NCI-H2107 treated with DMSO at 0.1 percent for 48 hours (cell line): ENCODE results near the gene C1QTNF6.
"Not testable (repeated sequence)": the region's sequence is repeated elsewhere in the genome, so short reads cannot be mapped to it uniquely, and the experiment has no call there.

Experiments
- DNase-seq: peaks from one replicate; lab custom pipeline; 2025; ENCODE audit not compliant: unreplicated experiment; lab: John Stamatoyannopoulos, UW

Gene C1QTNF6

DNA sequence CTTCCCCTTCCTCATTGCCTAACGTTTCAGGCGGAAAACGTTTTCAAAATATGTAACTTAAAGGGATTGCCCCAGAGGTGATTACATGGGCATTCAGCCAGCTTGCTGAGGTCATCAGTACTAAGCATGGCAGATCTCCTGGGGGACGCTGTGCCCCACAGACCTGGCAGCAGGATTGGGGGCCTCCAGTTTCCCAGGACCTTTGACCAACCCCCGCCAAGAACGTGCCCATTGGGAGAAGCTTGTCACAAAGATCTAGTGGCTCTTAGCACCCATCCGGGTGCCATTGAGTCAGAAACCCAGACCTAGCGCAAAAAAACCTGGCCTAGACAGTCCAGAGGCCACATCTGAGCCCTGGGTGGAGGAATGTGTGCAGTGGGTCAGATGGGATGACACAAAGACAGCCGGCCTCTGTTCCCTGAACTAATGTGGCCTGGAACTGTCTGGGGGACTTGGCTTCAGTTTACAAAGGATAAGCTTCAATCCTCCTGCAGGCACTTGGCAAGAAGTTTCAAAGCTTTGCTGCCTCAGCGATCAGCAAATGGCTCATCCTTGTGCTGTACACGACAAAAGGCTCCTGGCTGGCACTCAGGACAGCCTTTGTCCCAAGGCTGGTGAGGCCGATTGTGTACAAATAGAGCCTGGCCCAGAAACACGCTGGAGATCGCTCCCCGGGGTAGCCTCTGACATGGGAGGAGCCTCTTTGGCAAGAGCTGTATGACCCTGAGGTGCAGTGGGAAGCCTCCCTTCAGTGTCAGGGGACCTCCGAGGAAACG lies 9.5 kb downstream of the C1QTNF6 start:
- DNase-seq = no peak

DNA sequence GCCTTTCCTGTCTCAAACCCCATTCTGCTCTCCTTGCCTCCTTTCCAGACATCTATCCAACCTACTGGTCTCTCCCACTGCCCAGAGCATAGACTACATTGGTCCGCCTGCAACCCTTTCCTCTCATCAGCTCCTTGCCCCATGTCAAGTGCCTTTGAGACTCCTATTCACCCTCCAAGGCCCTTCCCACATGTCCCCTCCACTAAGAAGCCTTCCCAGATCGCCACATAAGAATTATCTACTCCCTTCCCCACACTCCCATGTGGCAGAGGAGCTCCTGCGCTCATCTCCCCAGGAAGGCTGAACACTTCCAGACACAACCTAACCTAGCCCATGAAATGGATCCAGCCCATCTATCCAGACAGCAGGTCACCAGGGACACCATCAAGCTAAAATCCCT lies 10.3 kb downstream of the C1QTNF6 start:
- no peak for DNase-seq

DNA sequence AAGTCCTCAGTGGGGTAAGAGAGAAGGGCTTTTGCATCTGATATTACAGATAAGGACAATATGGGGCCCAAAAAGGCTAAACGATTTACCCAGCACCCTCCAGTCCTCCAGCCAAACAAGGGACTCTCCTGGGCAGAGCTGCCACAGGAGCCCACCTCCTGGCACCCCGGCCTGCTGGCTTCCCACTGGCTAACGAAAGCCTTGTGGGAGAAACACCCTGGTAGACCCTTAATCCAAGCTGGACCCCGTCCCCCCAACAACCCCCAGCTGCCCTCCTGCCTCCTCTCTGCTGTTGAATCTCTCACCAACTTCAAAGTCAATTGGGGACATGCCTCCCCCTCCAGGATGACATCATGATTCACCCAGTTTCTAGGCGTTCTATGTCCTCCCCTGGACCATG lies 10.8 kb downstream of the C1QTNF6 start:
- DNase-seq = no peak

DNA sequence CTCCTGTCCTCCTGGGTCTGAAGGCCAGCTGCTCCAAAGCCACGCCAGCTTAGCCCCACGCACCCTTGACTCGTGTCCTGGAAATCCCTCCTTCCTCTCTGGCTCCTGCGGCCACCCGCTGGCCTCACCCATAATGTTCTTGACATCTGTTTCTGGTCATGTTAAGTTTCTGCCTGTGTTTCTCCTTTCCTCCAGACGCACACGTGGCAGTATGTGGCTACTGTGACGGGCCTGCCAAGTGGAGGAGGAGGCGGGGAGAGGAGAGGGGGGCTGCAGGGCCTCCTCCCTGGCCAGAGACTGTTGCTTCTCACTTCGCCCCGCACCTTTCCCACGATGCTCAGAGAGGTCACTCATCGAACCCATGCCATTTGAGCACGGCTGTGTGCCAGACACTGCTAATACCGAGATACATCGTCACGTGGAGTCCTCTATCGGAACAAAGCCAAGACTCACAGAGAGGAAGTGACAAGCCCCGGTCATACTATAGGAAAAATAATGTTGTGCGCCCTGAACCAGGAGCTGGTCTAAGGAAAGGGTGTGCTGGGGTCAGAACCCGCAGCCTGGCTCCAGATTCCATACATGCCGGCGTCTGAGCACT lies 11.5 kb downstream of the C1QTNF6 start:
- DNase-seq = no peak

DNA sequence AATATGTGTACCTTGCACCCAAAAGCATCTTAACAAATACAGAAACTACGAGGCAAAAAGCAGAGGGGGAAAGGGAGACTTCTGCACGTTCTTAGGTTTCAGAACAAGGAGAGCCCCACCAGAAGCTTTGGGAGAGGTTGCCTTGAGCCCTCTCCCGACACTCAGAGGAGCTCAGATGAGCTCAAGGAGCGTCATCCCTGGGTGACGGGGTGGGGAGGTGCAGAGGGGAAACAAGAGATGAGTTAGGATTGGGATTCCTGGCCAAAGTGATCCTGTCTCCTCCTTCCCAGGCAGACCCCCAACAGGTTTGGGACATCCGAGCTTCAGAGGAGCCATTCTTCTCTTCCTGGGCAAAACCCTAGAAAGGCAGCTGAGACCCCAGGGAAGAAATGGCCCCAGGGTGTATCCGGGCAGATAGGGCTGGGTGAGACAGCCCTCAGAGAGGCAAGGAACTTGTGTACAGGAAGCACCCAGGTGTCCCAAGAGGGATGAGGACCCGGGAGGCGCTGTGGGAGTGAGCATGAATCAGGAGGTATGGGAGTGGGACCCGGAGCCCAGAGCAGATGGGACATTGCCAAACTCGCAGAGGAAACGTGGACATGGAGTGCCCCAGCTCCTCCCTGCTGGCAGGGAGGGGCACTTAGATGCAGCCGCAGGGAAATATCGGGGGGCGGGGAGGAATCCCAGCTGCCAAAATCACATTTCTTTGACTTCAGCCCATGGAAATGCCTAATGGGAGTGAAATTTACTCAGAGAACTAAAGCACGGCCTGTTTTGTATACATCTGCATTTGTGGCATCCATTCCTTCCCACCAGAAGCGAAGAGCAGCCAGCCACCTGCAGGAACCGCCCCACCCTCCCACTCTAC lies 12.4 kb downstream of the C1QTNF6 start:
- DNase-seq = no peak

DNA sequence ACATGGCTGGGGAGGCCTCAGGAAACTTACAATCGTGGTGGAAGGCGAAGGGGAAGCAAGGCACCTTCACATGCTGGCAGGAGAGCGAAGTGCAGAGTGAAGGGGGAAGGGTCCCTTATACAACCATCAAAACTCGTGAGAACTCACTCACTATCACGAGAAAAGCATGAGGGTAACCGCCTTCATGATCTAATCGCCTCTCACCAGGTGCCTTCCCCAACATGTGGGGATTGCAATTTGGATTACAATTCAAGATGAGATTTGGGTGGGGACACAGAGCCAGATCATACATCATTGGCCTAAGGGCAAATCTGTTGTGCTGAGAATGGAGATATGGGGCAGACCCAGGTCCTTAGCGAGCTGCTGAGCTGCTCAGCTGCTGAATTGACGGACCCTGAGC lies 13.1 kb downstream of the C1QTNF6 start:
- DNase-seq = no peak

DNA sequence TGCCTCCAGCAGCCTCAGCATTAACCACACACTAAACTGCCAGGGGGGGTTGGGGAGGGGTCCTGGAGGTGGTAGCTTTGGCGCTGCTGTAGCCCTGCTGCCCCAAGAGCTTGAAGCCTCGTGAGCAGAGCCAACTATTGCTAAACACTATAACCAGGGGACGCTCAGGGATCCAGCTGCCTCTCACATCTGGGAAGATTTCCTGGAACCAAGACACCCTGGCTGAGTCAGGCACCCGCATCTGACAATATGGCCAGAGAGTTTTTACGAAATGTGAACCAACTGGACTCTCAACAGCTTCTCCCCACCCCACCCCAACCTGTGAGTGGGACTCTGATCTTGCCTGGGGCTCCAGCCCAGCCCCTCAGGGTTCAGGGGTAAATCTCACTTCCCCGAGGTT lies 14.3 kb downstream of the C1QTNF6 start:
- DNase-seq = no peak

DNA sequence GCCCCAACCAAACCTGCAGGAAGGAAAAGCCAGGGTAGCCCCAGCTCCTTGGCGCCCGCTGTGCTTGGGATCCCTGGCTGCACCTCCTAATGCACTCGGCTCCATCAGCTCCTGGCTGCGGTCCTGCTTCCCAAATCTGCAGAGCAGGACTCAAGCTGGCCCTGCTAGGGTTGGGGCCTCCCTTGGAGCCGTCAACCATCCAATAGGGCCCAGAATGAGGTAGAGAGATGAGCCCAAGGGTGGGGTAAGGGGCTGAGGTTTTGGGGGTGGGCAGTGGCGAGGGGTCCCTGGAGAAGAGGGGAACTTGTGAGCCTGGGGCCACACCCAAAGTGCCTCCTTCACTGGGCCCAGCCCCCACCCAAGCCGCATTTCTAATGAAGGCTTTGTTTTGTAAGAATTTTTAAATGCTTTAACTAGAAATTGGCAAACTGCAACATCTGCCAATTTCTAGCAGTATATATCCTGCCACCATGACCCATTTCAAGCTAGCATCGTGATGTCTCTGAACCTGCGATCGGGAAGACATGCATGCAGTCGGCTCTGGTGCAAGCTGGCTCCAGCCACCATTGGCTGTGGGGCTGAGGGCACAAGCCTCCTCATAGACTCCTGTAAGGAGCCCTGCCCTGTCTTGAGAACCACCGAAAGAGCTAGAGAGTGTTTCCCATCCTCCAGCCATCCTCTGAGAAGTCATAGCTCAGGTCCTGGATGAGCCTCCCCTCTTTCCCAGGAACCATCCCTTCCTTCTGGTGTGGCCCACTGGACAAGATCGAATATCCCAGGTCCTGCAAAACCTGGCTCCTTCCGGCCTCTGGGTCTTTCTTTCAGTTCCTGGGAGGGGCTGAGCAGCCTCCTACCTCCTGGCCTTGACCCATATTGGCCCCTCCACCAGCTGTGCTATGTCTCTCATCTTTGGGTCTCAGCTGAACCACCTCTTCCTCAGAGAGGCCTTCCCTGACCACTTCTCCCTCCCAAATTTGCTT lies 15.5 kb downstream of the C1QTNF6 start:
- no peak for DNase-seq

DNA sequence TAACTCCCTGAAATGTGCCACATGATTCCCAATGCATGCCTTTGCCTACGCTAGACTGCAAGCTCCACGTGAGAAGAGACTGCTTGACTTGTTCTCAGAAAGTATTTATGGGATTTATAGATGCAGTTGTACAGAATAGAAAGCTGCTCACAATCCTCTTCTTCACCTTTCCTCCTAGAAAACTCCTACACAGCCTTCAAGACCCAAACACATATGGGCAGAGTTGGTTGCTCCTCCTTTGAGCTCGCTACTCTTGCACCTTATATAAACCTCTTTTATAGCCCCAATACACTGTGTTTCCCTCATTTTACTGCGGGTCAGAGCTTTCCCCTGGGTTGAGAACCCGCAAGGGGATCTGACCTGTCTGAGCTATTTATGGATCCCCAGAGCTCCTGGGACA lies 16.4 kb downstream of the C1QTNF6 start:
- no peak for DNase-seq

DNA sequence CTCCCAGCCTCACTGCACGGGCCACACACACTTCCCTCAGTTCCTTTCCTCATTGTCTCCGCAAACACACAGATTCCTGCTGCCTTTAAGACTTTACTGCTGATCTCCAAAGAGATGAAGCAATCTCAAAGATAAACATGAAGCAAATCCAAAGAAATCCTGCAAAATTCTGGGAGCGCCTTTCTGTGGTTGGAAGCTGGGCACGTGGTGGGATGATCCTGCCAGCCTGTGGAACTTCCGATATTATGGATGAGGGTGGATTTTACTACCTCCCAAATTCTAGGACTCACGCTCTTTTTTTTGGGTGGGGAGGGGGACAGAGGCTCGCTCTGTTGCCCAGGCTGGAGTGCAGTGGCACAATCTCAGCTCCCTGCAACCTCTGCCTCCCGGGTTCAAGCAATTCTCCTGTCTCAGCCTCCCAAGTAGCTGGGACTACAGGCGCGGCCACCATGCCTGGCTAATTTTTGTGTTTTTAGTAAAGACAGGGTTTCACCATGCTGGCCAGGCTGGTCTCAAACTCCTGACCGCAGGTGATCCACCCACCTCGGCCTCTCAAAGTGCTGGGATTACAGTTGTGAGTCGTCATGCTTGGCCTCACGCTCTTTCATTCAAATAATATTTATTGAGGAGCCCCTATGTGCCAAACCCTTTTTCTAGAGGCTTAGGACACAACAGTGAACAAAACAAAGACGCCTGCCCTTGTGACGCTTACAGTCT lies 17.2 kb downstream of the C1QTNF6 start:
- not testable (repeated sequence) for DNase-seq

DNA sequence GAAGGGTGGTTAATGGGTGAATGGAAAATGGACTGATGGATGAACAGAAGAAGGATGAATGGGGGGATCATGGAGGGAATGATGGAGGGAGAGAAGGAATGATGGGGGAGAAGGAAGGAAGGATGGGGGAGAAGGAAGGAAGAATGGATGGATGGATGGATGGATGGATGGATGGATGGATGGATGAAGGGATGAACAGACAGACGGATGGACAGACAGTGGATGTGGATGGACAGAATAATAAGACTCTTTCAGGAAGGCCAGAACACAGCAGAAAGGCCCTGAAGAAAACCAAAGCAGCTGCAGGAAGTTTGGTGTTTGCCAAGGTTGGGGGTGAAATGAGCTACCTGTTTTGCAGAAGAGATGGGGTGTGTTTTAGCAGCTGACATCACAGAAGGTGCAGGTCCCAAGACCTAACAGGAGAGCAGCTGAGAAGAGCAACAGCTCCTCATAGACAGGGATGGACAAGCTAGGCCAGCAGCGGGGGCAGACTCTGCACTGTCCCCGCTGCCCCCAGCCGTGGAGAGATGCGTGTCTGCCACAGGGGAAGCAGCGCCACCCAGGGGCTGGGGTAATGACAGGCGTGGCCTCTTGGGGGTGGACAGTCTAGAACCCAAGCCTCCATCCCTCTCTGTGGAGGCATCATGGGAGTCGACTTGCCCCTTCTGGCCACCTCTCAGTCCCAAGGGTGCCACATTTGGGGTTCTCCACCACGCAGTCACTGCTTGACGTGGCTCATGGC lies 17.9 kb downstream of the C1QTNF6 start:
- DNase-seq = no peak

DNA sequence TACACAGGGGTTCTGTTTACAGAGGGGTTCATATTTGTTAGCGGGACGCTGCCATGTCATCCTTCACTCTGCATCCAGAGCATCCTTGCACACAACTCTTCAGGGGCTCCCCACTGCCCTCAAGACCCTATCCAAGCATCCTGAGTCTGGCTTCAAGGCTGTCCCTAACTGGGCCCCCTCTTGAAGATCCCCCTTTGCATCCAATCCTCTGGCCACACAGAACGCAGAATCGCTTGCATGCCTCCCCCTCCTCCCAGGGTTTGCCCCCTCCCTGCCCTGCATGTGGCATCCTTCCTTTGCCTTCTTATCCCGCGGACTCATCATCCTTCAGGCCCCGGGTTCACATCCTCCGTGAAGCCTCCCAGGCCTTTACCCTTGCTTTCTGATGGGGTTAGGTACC lies 18.6 kb downstream of the C1QTNF6 start:
- DNase-seq = no peak

DNA sequence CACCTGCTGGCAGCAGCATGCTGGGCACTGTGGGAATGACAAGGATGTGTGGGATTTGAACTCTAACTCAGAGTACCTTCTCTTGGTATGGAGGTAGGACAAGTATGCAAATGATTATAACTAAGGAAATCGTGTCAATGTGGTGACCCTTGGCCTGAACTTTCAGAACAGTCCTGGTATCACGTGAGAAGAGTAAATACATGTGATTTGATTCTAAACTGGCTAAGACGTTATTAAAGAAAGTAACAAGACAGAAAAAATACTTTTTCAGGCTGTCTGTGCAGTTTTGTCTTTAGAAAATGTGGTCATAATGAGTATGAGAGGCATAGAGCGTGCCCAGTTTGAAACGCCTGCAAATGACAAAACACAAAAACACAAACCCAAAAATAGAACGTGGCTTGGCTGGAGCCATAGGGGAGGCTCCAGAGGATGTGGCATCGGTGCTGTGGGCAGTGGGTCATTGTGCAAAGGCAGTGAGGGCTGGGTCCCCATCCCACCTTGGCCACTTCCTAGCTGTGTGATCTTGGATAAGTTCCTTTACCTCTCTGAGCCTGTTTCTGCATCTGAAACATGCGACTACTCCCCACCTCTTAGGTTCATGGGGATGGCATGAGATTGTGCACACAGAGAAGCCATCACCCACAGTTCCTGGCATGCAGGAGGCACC lies 19.9 kb downstream of the C1QTNF6 start:
- no peak for DNase-seq

DNA sequence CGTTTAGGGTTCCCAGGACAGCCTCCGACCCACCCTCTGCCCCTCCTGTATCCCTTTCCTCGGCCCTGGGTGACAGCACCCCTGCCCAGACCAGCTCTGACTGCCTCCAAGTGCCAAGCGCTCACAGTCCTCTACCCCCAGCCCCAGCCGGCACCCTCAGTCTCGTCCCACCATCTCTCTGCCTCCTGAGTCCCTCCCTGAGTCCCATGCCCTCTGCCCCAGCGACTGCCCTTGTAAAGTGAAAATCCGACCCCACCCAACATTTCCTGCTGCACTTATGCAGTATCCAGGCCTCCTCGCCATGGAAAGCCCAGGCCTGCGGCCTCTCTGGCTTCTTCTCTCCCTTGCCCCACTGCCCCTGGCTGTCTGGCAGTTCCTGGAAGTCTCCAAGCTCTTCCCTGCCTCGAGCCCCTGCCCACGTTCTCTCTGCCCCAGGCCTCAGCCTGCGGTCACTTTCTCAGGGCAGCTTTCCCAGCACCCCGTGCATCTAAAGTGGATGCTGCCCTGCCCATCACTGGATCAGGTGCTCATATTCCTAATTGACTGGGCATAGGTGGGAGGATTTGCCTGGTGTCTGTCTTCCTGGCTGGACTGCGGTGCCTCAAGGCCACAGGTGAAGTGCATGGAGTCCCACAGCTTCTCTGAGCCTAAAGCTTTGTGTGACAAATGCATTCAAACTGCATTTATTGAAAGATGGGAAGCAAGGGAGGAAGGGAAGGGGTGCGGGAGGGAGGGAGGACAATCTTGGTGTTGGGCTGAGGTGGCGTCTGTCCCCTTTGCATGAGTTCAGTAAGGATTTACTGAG lies 20.7 kb downstream of the C1QTNF6 start:
- DNase-seq = no peak

DNA sequence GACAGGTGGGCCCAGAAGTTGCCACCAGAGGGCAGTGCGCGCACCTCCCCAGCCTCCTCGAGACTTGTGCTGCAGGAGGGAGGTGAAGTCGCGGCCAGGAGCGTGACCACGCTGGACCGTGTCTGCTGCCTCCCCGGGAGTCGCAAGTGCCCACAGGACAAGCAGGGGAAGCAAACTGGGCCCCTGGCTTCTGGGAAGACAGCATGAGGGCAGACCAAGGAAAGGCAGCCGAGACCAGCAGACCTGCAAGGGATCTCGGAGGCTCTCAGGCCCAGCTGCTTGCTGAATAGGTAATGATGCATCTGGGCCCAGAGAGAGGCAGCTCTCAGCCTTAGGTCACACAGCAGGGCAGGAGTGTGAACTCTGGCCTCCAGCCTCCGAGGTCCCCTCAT lies 21.4 kb downstream of the C1QTNF6 start:
- DNase-seq = no peak

DNA sequence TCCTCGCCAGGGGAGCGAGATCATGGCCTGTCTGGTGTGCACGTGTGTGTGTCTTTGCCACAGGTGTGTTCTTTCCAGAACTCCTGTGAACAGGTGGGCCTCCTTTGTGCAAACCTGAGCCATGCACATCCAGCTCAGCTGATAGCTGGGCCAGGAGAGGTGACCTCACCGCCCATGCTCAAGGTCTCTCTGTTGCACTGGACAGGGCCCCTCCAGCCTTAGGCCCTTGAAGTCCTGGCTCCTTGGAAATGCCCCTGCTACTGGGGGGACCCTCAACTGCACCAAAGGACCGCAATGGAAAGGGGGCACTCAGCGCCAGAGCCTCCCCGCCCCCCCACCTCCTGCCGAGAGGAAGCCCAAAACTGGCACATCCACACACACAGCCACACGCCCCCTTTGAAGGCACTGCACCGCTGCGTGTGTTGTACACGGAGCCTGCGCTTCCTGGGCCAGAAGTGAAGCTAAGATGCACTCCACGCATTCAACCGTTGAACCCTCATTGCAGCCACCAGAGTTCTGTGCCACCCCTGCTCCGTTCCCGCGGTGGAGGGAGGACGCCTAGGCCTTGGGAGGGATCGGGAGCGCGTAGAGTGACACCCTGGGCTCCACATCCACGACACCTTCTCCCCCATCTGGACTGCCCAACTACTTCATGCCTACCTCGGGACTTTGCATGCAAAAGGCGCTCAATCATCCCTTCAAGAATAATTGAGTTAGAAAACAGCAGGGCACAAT lies 21.9 kb downstream of the C1QTNF6 start:
- DNase-seq = no peak

DNA sequence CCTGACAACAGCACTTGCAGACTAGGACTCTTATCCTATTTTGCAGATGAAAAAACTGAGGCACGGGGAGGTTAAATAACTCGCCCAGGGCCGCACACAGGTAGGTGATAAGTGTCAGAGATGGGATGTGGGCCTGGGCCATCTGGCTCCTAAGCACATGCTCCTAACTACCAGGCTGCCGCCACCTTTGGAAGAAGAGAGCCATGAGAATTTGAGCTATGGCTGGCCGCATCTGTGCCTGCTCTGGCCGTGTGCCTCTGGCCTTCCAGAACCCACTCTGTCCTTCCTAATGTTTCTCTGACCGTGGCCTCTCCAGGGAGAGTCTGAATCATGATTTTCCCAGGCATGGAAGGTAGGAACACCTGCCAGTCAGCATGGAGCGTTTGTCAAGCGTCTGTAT lies 23.0 kb downstream of the C1QTNF6 start:
- no peak for DNase-seq

DNA sequence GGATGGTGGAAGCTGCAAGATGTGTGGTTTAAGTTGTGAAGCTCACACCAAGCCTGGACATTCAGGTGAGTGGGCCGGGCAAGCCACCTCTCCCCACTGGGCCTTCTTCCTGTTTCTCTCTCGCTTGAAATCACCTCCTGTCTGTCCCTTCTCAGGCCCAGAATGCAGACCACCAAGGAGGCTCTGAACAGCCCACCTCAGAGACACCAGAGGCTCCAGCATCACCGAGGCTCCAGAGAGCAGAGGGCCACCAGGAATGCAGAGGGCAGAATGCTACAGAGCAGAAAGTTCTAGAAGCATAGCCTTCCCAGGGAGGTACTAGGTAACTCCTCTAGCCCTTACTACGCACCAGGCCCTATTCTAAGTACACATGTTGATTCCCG lies 23.6 kb downstream of the C1QTNF6 start:
- no peak for DNase-seq
